Breast epithelium (tissue), 4 donors: ENCODE data around the gene TPK1. TPM values are rescaled to one million over a fixed set of nuclear protein-coding genes. Genes with fewer than 3 reads are reported as not detected.

ENCODE experiments used
- DNase-seq, 2 donors: peaks; one replicate each; pipeline ENCODE4 v3.0.0-alpha.2; 2019; ENCODE audit warnings: low spot score in 2 of 2
- H3K27ac ChIP-seq, 2 donors: fragments of 200-600 bp; sonication (generic) in 1 of 2; one replicate each; pipeline ENCODE4 v1.5.1; 2016 to 2019; ENCODE audit warnings: mild to moderate bottlenecking in 1 of 2
- H3K27me3 ChIP-seq, 2 donors: fragments of 200-600 bp; sonication (generic) in 1 of 2; one replicate each; pipeline versions ENCODE4 v1.5.1 to v1.6.0; 2017 to 2019; ENCODE audit warnings: control low read depth in 1 of 2, mild to moderate bottlenecking in 1 of 2
- H3K36me3 ChIP-seq: fragments of 200-600 bp; one replicate; pipeline ENCODE4 v1.5.1; 2019
- H3K4me1 ChIP-seq, 2 donors: fragments of 200-600 bp; sonication (generic); one replicate each; pipeline ENCODE4 v1.5.1; 2016 to 2019; ENCODE audit warnings: control low read depth in 1 of 2
- H3K4me3 ChIP-seq, 3 donors: fragments of 200-600 bp; sonication (generic); 1 replicate in 2 of 3; 2 replicates in 1 of 3; pipeline ENCODE4 v1.5.1; 2016 to 2019; ENCODE audit warnings: mild to moderate bottlenecking in 3 of 3, moderate library complexity in 2 of 3
- H3K9me3 ChIP-seq, 2 donors: fragments of 200-600 bp; sonication (generic) in 1 of 2; one replicate each; pipeline ENCODE4 v1.5.1; 2016 to 2019; ENCODE audit warnings: control low read depth in 1 of 2
- POLR2A ChIP-seq: fragments of 450-650 bp; IDR thresholded peaks from one replicate; pipeline ENCODE4 v1.6.1; 2016; ENCODE audit warnings: antibody characterized with exemption, mild to moderate bottlenecking, moderate library complexity
- POLR2AphosphoS5 ChIP-seq, 3 donors: sonication (generic); formaldehyde crosslinking; IDR thresholded peaks; one replicate each; pipeline ENCODE4 v1.6.1; 2017; ENCODE audit warnings: antibody characterized with exemption in 3 of 3
- intact Hi-C: fragments of 100-400 bp; cut with DNase I; formaldehyde crosslinking; loops from one replicate; pipeline ENCODE4 v1.15.1; 2023; ENCODE audit warnings: low total_unique reads
- total RNA-seq, 3 donors: library from RNA; depleted of rRNA; stranded (reverse); fragments of >200 nt; gene quantifications; one replicate each; pipeline ENCODE4 v1.1.0, GENCODE V29; 2016
- TF ChIP-seq, protein P1 (sequence below), 3 donors: fragments of 450-650 bp; IDR thresholded peaks; one replicate each; pipeline ENCODE4 v1.5.1; 2016 to 2017; ENCODE audit warnings: antibody characterized with exemption in 3 of 3, mild to moderate bottlenecking in 3 of 3, moderate library complexity in 3 of 3

Gene TPK1
- total RNA-seq, 3 donors from 2014 or later, result 4.8 to 9.8 (median 7.9) TPM

- no peak for TF ChIP-seq POLR2AphosphoS5 (IDR thresholded peaks at IDR 0.05)
- TF ChIP-seq, protein P1, sequence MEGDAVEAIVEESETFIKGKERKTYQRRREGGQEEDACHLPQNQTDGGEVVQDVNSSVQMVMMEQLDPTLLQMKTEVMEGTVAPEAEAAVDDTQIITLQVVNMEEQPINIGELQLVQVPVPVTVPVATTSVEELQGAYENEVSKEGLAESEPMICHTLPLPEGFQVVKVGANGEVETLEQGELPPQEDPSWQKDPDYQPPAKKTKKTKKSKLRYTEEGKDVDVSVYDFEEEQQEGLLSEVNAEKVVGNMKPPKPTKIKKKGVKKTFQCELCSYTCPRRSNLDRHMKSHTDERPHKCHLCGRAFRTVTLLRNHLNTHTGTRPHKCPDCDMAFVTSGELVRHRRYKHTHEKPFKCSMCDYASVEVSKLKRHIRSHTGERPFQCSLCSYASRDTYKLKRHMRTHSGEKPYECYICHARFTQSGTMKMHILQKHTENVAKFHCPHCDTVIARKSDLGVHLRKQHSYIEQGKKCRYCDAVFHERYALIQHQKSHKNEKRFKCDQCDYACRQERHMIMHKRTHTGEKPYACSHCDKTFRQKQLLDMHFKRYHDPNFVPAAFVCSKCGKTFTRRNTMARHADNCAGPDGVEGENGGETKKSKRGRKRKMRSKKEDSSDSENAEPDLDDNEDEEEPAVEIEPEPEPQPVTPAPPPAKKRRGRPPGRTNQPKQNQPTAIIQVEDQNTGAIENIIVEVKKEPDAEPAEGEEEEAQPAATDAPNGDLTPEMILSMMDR (IDR thresholded peaks at IDR 0.05), result no peak
- TF ChIP-seq POLR2A, result no peak
- no peaks in the 10 kb centered on the region for H3K4me1 ChIP-seq
- H3K27ac ChIP-seq, result no peak overlapping the region
- no peak overlapping the region for H3K4me3 ChIP-seq
- H3K27me3 ChIP-seq, result no peaks in the 10 kb centered on the region
- no peaks in the 10 kb centered on the region for H3K9me3 ChIP-seq
- H3K36me3 ChIP-seq, result no peaks in the 10 kb centered on the region
- intact Hi-C loops, result no loop called here
- no peak for DNase-seq
Measured at GRCh38 chr7:144454256-144455039, 381.4 kb downstream of the TPK1 start.

- no peaks in the 10 kb centered on the region for H3K27me3 ChIP-seq
- no peak overlapping the region for H3K4me3 ChIP-seq
- no peaks in the 10 kb centered on the region for H3K36me3 ChIP-seq
- H3K4me1 ChIP-seq, result no peaks in the 10 kb centered on the region
- DNase-seq, result no peak
- H3K9me3 ChIP-seq, result no peaks in the 10 kb centered on the region
- intact Hi-C loops, result no loop called here
- no peak overlapping the region for H3K27ac ChIP-seq
- TF ChIP-seq, protein P1 (IDR thresholded peaks at IDR 0.05), result no peak
- TF ChIP-seq POLR2A, result no peak
- TF ChIP-seq POLR2AphosphoS5 (IDR thresholded peaks at IDR 0.05), result no peak
Measured at GRCh38 chr7:144452064-144452463, 383.8 kb downstream of the TPK1 start.

- DNase-seq, result no peak
- no peaks in the 10 kb centered on the region for H3K9me3 ChIP-seq
- H3K36me3 ChIP-seq, result no peaks in the 10 kb centered on the region
- no peaks in the 10 kb centered on the region for H3K4me1 ChIP-seq
- H3K27ac ChIP-seq, result no peak overlapping the region
- intact Hi-C loops, result no loop called here
- H3K4me3 ChIP-seq, result no peak overlapping the region
- TF ChIP-seq POLR2AphosphoS5 (IDR thresholded peaks at IDR 0.05) (no peak), POLR2A (no peak)
- TF ChIP-seq, protein P1 (IDR thresholded peaks at IDR 0.05), result no peak
- no peaks in the 10 kb centered on the region for H3K27me3 ChIP-seq
Measured at GRCh38 chr7:144445590-144445989, 390.3 kb downstream of the TPK1 start.

DNA sequence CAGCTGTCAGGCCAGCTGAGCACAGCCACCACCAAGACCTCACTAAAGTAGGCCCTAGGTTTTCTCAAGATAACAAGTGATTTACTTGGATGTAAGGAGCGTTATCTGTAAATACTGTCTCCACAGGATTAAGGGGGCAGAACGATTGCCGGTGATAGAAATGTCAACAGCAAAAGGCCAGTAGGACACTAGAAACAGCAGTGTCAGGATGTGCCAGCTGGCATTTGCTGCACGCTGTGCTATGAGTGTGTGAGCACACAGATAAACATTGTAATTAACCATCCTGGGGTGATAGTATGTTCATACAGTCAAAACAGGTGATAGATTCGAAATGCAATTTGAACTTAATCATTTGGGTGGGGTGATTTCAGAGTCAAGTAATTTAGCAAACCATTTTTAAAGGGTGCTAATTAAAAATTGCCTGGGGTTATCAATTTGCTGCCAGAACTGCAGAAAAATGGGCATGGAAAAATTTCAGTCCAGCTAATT lies 396.1 kb downstream of the TPK1 start:
- TF ChIP-seq, protein P1 (IDR thresholded peaks at IDR 0.05), result no peak
- TF ChIP-seq POLR2A, result no peak
- no peak for TF ChIP-seq POLR2AphosphoS5 (IDR thresholded peaks at IDR 0.05)
- no peaks in the 10 kb centered on the region for H3K4me1 ChIP-seq
- H3K27me3 ChIP-seq, result no peaks in the 10 kb centered on the region
- no peak overlapping the region for H3K27ac ChIP-seq
- H3K9me3 ChIP-seq, result no peaks in the 10 kb centered on the region
- no peaks in the 10 kb centered on the region for H3K36me3 ChIP-seq
- DNase-seq, result no peak
- intact Hi-C loops, result no loop called here
- no peak overlapping the region for H3K4me3 ChIP-seq

- TF ChIP-seq POLR2AphosphoS5 (IDR thresholded peaks at IDR 0.05), result no peak
- TF ChIP-seq POLR2A, result no peak
- TF ChIP-seq, protein P1 (IDR thresholded peaks at IDR 0.05), result no peak
- DNase-seq, result no peak
Measured at GRCh38 chr7:144438759-144439158, 397.1 kb downstream of the TPK1 start.

More at GRCh38 chr7:144438759-144439158, 397.1 kb downstream of the TPK1 start:
- H3K9me3 ChIP-seq, result no peaks in the 10 kb centered on the region
- no peak overlapping the region for H3K4me3 ChIP-seq
- no peaks in the 10 kb centered on the region for H3K27me3 ChIP-seq
- intact Hi-C loops, result no loop called here
- H3K36me3 ChIP-seq, result no peaks in the 10 kb centered on the region
- no peak overlapping the region for H3K27ac ChIP-seq
- H3K4me1 ChIP-seq, result no peaks in the 10 kb centered on the region
